Left kidney (tissue), 2 donors: ENCODE data around the gene STYX. TPM values are rescaled to one million over a fixed set of nuclear protein-coding genes. Genes with fewer than 3 reads are reported as not detected.
A peak's percentile ranks its signal among the peaks of the same experiment; 100 is the strongest.

Experiments used
- DNase-seq: peaks from one replicate; pipeline ENCODE4 v3.0.0-alpha.2; 2013
- polyA plus RNA-seq: library from polyadenylated mRNA; unstranded; fragments of 120-200 nt; gene quantifications from one replicate; pipeline ENCODE4 v1.2.1, GENCODE V29; 2013; ENCODE audit not compliant: insufficient read length

The STYX gene
- polyA plus RNA-seq, 1 donor: 19.0 TPM

- DNase-seq: no peak
Measured at GRCh38 chr14:52786887-52787286, 56.9 kb downstream of the STYX start.

- DNase-seq: no peak
Measured at GRCh38 chr14:52789118-52789517, 59.2 kb downstream of the STYX start.

- no peak for DNase-seq
Measured at GRCh38 chr14:52790011-52790755, 60.2 kb downstream of the STYX start.

GRCh38 chr14:52790756-52791222, 60.8 kb downstream of the STYX start:
- peak; percentile 12 for DNase-seq

GRCh38 chr14:52791223-52792096, 61.5 kb downstream of the STYX start, which contains the start of gene GNPNAT1:
TSS of gene GNPNAT1 (minus strand) at chr14:52791607. CDS start at chr14:52784650, 6,957 bp downstream.
- peak; percentile 81 for DNase-seq

GRCh38 chr14:52792097-52792415, 62.1 kb downstream of the STYX start:
- DNase-seq: no peak

- no peak for DNase-seq
Measured at GRCh38 chr14:52793061-52793460, 63.1 kb downstream of the STYX start.

- DNase-seq: no peak
Measured at GRCh38 chr14:52797653-52798052, 67.7 kb downstream of the STYX start.

GRCh38 chr14:52798826-52799225, 68.9 kb downstream of the STYX start:
- no peak for DNase-seq

GRCh38 chr14:52801014-52801712, 71.2 kb downstream of the STYX start:
- no peak for DNase-seq

GRCh38 chr14:52802597-52802996, 72.6 kb downstream of the STYX start:
- DNase-seq: no peak

GRCh38 chr14:52806115-52806514, 76.1 kb downstream of the STYX start:
- no peak for DNase-seq

- DNase-seq: no peak
Measured at GRCh38 chr14:52808101-52808500, 78.1 kb downstream of the STYX start.

GRCh38 chr14:52821805-52822250, 91.9 kb downstream of the STYX start:
- DNase-seq: no peak

GRCh38 chr14:52824462-52824861, 94.5 kb downstream of the STYX start:
- no peak for DNase-seq

Other genes starting within 250 kb of the STYX start
- 23.7 TPM for gene TXNDC16, start 177.7 kb upstream of the STYX start, polyA plus RNA-seq
- 12.3 TPM for gene GPR137C, start 177.3 kb upstream of the STYX start, polyA plus RNA-seq
- 29.0 TPM for gene ERO1A, start 34.6 kb upstream of the STYX start, polyA plus RNA-seq
- 184 TPM for gene PSMC6, start 23.0 kb upstream of the STYX start, polyA plus RNA-seq
- gene GNPNAT1, start 61.4 kb downstream of the STYX start, polyA plus RNA-seq: 38.0 TPM
- gene FERMT2, start 220.9 kb downstream of the STYX start, polyA plus RNA-seq: 183 TPM